GM19324 (cell line): ENCODE data around the gene GJD3.

Experiments
- ATAC-seq: cut with Tn5 transposase; IDR thresholded peaks from one replicate; pipeline ENCODE4 v1.9.1; 2021; ENCODE audit warnings: mild to moderate bottlenecking, moderate library complexity; ENCODE audit not compliant: unreplicated experiment, low FRiP score

The GJD3 gene

DNA sequence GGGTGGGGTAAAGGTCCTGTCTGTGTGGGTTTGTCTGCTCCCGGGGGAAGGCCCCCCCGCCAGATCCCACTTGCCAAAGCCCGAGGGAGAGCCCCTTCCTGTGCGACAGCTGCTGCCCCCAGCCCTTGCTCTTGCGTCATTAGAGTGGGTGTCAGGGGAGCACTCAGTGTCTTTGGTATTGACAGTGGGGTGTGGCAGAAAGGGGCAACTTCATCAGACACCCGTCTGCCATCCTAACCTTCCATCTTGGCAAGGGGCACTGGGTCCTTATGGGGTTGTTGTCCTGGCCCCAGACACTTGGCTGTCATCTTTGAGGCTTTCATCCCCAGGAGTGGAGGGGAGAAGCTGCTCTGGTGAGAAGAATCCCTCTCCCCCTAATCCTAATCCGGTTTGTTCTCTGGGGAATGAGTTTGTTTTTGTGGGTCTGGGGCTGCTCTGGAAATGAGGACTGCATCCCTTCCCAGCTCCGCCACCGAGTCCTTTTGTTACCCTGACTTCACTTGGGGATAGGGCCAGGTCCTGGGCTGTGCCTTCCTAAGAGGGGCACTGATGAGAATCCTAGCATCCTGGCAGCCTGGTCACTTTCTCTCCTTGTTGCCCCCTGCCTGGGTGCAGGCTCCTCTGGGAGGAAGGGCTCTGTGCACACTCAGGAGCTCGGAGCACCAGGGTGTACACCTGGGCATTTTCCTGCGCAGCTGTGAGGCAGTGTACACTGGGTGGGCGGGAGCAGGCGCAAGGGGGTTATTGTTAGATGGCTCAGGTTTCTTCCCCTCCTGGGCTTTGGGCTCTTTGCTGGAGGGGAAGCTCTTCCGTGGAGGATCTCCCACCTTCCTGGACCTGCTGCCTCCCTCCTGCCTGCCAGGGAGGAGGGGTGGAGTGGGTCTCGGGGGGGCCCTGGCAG, 21.1 kb downstream of the GJD3 start:
- ATAC-seq: no peak

DNA sequence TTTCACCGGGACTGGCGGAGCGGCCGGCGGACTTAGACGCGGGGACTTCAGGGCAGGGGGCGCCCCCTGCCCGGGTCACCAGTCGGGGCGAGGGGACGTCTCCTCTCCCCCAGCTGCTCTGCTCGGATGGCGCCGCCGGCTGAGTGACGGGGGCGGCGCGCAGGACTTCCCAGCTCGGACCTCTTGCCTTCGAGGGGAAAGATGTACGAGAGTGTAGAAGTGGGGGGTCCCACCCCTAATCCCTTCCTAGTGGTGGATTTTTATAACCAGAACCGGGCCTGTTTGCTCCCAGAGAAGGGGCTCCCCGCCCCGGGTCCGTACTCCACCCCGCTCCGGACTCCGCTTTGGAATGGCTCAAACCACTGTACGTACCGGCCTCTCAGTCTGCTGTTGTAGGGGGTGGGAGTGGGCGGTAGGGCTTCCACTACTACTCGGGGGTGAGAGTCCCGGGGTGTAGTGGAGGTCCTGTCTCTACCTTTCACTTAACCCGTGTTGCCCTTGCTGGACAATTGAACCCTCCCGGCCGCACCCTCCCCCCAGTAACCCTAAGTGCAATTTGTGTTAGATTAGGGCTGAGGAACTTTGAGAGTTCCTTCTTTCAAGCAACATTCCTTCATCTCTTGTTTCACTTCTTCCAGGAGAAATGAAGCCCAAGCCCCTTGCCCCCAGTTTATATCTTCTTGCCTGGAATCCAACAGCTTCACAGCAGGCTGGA, 21.9 kb downstream of the GJD3 start:
- no peak for ATAC-seq

GRCh38 chr17:40341808-40342503, 22.6 kb downstream of the GJD3 start:
- ATAC-seq: no peak

DNA sequence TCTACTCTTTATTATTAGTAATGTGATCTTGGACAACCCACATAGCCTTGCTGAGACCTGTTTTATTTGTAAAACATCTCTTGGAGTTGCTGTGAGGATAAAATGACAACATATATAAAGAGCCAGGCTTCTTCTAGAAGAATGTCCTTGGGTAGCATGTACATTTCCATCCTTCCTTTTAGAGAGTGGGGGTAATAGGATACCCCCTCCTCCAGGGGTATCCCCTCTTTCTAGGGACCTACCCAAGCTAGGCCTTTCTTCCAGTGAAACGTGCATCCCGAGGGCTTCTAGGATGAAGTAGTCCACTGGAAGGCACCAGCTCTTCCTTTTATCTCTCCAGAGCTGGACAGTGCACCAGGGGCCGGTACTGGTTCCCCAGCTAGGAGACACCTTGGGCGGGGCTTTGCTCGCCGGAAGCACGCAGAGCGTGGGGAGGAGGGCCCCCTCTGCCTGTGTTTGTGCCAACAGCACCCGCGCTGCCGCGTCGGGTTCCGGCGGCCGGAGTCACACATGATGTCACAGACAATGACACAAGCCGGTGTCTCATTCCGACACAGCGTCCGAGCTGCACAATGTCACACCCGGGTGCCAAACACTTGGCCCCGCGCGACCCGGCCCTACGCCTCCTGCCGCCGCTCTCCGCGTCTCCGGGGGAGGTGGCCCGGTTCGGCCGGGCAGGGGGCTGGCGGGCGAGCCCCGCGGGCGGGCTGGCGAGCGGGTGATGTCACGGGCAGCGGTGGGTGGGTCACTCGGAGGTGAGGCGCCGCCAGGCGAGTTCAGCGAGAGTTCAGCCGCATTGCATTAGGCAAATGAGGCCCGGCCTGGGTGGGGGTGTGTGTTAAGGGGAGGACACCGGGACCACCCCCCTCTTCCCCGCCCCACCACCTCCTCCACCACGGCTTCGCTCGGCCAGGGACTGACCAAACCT, 23.4 kb downstream of the GJD3 start:
- peak; percentile 55 for ATAC-seq

DNA sequence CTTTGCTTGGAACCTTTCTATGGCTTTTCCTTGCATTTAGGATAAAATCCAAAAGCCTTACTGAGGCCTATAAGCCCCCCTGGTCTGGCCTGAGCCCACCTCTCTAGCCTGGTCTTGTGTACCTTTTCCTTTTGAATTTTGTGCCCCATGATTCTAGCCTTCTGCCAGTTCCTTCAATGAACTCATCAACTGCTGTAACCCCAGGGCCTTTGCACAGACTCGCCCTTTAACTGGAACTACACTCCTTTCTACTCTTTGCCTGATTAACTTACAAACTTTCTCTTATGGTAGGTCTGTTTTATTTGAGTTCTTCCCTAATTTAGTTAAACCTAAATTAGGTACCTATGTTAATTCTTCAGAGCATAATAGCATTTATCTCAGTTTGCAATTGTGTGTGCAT, 24.2 kb downstream of the GJD3 start:
- no peak for ATAC-seq

- ATAC-seq: no peak
These were observed 25.4 kb downstream of the GJD3 start for GRCh38 chr17:40338941-40339649.

- ATAC-seq: no peak
These were observed 26.5 kb downstream of the GJD3 start for GRCh38 chr17:40338058-40338457.

GRCh38 chr17:40337351-40337750, 27.2 kb downstream of the GJD3 start:
- ATAC-seq: no peak

DNA sequence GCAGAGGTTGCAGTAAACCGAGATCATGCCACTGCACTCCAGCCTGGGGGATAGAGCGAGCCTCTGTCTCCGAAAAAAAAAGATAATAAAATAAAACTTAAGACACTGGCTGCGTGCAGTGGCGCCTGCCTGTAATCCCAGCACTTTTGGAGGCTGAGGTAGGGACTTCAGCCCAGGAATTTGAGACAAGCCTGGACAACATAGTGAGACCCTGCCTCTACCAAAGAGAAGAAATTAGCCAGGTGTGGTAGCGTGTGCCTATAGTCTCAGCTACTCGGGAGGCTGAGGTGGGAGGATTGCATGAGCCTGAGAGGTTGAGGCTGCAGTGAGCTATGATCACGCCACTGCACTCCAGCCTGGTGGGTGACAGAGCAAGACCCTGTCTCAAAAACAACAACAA, 28.9 kb downstream of the GJD3 start:
- no peak for ATAC-seq

DNA sequence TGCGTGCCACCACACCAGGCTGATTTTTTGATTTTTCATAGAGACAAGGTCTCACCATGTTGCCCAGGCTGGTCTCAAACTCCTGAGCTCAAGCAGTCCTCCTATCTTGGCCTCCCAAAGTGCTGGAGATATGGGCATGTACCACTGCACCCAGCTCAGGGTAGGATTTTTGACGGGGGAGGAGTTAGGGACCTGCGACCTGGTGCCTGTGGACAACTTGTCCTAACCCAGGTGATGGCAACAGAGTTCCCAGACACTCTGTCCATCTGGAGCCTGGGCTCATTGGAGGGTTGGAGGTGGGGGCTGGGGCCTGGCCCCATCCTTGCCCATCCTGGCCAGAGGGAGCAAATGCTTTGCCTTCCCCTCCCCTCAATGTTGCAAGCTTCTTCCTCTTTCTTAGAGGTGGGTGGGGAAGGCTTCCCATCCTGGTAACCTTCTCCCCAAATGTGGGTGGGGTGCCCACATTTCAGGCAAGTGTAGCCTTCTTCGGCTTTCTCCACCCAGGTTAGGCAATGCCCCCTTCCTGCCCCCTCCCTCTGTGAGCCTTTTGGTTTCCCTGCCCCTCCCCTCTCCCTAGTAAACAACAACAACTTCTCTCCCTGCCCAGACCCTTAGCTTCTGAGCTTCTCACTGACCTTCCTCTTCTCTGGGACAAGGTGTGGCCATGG, 30.6 kb downstream of the GJD3 start:
- ATAC-seq: no peak

- ATAC-seq: no peak
These were observed 32.5 kb downstream of the GJD3 start for GRCh38 chr17:40331743-40332641.

DNA sequence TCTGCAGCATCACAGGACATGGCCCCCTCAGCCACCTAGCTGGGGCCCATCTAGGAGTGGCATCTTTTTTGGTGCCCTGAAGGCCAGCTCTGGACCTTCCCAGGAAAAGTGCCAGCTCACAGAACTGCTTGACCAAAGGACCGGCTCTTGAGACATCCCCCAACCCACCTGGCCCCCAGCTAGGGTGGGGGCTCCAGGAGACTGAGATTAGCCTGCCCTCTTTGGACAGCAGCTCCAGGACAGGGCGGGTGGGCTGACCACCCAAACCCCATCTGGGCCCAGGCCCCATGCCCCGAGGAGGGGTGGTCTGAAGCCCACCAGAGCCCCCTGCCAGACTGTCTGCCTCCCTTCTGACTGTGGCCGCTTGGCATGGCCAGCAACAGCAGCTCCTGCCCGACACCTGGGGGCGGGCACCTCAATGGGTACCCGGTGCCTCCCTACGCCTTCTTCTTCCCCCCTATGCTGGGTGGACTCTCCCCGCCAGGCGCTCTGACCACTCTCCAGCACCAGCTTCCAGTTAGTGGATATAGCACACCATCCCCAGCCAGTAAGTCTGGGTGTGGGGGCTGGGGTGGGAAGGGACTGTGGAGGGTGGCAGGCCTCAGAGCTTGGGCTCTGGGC, 33.6 kb downstream of the GJD3 start:
- ATAC-seq: no peak

GRCh38 chr17:40329839-40330794, 34.4 kb downstream of the GJD3 start:
- no peak for ATAC-seq

DNA sequence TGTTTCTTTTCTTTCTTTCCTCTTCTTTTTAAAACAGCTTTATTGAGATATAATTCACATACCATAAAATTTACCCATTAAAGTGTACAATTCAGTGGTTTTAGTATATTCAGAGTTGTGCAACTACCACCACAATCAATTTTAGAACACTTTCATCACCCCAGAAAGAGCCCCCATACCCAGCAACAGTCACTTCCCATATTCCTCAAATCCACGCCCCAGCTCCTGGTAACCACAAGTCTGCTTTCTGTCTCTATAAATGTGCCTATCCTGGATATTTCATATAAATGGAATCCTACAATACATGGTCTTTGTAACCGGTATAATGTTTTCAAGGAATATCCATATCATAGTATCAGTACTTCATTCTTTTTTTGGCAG, 36.2 kb downstream of the GJD3 start:
- ATAC-seq: no peak

DNA sequence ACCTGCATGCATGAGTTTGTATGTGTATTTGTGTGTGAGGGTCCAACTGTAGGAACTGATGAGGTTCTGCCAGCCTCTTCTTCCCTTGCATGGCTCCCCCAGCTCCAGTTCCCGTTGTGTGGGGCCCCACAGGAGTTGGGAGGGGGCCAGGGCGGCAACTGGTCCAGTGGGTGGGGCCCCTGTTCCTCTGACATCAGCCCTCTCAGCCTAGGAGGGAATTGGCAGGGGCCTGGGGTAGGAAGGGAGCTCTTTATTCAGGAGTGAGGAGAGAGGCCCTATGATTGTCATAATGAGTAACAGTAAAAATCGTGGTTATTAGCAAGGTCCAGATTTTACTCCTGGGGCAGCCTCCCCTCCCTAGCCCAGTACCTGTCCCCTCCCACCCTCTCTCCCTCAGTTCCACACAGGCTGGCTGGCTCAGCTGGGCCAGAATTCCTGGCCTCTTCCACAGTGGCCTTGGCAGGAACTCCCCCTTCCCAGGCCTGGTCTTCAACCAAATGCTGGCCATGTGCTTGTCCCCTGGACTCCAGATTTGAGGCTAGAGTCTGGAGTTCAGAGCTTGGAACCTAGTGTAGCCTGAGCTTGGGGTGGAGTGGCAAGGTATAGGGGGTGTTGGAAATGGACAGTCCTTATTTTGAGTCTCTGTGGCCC, 36.7 kb downstream of the GJD3 start:
- no peak for ATAC-seq

DNA sequence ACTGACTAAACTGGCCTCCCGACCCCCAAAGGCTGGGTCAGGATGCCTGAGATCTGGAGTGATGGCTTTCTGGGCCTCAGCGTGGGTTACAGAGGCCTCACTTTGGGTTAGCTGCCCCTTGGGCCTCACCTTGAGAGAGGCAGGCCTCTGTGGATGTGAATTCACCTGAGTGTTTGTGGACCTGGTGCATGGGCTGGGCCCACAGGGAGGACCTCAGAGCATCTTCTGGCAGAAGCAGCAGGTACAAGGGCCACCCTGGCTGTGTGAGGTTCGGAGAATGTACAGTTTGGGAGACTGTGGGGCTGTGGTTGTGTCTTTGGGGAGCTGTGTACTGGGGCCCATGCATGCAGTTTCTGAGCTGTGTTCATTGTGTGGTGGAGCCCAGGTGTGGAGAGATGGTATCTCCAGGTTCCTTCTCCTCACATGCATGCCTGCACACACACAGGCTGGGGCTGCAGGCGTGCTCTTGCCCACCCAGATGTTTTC, 37.2 kb downstream of the GJD3 start:
- no peak for ATAC-seq
